GM12872 (cell line): ENCODE data around the gene MIER3.

Experiments used
- TF ChIP-seq, protein P1 (sequence below): IDR thresholded peaks from 3 replicates; pipeline ENCODE4 v1.5.1; 2011; ENCODE audit warnings: low read depth, mild to moderate bottlenecking, low read length, moderate library complexity; ENCODE audit not compliant: insufficient read depth

Gene MIER3

DNA sequence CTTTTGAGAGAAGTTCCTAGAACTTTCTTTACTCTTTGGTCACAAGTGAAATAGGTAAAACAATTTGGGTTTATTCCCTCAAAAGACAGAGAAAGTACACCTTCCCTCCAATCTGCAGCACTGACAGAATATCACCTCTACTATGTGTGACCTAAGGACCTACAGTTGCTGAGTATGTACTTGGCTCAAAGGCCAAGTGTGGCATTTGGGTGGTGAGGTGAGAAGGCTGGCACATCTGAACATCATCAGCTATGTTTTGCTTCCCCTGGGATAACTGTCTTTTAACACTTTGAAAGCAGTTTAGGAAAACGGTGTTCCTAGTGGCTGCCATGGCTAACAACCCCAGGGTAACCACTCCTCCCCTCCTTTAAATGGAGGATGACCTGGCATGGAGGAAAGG, 17.6 kb downstream of the MIER3 start:
- TF ChIP-seq, protein P1, sequence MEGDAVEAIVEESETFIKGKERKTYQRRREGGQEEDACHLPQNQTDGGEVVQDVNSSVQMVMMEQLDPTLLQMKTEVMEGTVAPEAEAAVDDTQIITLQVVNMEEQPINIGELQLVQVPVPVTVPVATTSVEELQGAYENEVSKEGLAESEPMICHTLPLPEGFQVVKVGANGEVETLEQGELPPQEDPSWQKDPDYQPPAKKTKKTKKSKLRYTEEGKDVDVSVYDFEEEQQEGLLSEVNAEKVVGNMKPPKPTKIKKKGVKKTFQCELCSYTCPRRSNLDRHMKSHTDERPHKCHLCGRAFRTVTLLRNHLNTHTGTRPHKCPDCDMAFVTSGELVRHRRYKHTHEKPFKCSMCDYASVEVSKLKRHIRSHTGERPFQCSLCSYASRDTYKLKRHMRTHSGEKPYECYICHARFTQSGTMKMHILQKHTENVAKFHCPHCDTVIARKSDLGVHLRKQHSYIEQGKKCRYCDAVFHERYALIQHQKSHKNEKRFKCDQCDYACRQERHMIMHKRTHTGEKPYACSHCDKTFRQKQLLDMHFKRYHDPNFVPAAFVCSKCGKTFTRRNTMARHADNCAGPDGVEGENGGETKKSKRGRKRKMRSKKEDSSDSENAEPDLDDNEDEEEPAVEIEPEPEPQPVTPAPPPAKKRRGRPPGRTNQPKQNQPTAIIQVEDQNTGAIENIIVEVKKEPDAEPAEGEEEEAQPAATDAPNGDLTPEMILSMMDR: no peak

DNA sequence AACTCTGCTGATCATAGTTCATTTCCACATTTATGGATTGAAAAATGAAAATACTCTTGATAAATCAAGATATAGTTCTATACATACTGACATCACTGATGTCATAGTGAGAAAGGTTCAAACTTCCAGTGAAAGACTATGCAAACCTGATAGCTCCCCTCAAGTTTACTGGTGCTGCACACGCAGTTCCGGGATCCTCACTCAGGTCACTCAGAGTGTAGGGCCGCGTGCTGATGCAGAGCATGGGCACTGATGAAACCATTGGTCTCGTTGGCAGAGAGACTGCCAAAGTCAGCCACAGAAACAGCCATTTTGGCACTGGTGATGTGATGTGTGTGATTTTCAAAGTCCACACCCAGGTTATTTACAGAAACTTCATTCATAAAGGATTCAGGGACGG, 29.0 kb downstream of the MIER3 start:
- TF ChIP-seq, protein P1: no peak

GRCh38 chr5:56919942-56920662, 31.8 kb downstream of the MIER3 start:
- TF ChIP-seq, protein P1: no peak

GRCh38 chr5:56918054-56918453, 33.9 kb downstream of the MIER3 start:
- TF ChIP-seq, protein P1: no peak

- TF ChIP-seq, protein P1: no peak
These were observed 34.4 kb downstream of the MIER3 start for GRCh38 chr5:56917534-56917933.

- TF ChIP-seq, protein P1: no peak
These were observed 37.2 kb downstream of the MIER3 start for GRCh38 chr5:56914678-56915077.

- TF ChIP-seq, protein P1: no peak
These were observed 38.2 kb downstream of the MIER3 start for GRCh38 chr5:56913766-56914165.
